ENCODE measurements around the gene TNFRSF21.
A peak's percentile ranks its signal among the peaks of the same experiment; 100 is the strongest.

Gene TNFRSF21

GRCh38 chr6:47309291-47310130 is at the start of gene TNFRSF21:
TSS of gene TNFRSF21 (minus strand) at chr6:47309905. CDS start at chr6:47309511, 394 bp downstream.
- DNase-seq (ENCODE audit: low spot score) = peak; percentile 91
- in situ Hi-C loops (cut with MboI; ENCODE audit: low sequenced_read_pairs, unreplicated experiment) = no loop called here
- TF ChIP-seq, protein P1, sequence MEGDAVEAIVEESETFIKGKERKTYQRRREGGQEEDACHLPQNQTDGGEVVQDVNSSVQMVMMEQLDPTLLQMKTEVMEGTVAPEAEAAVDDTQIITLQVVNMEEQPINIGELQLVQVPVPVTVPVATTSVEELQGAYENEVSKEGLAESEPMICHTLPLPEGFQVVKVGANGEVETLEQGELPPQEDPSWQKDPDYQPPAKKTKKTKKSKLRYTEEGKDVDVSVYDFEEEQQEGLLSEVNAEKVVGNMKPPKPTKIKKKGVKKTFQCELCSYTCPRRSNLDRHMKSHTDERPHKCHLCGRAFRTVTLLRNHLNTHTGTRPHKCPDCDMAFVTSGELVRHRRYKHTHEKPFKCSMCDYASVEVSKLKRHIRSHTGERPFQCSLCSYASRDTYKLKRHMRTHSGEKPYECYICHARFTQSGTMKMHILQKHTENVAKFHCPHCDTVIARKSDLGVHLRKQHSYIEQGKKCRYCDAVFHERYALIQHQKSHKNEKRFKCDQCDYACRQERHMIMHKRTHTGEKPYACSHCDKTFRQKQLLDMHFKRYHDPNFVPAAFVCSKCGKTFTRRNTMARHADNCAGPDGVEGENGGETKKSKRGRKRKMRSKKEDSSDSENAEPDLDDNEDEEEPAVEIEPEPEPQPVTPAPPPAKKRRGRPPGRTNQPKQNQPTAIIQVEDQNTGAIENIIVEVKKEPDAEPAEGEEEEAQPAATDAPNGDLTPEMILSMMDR (IDR thresholded peaks at IDR 0.05; ENCODE audit: borderline replicate concordance, control extremely low read depth, extremely low read depth, insufficient read depth, missing control alignments) = peak; percentile 92

GRCh38 chr6:47358440-47359225 is 48.9 kb upstream of the TNFRSF21 start:
- DNase-seq (ENCODE audit: low spot score) = no peak
- TF ChIP-seq, protein P1 (IDR thresholded peaks at IDR 0.05; ENCODE audit: borderline replicate concordance, control extremely low read depth, extremely low read depth, insufficient read depth, missing control alignments) = no peak
- in situ Hi-C loops (cut with MboI; ENCODE audit: low sequenced_read_pairs, unreplicated experiment) = no loop called here

- TF ChIP-seq, protein P1 (IDR thresholded peaks at IDR 0.05; ENCODE audit: borderline replicate concordance, control extremely low read depth, extremely low read depth, insufficient read depth, missing control alignments) = no peak
- in situ Hi-C loops (cut with MboI; ENCODE audit: low sequenced_read_pairs, unreplicated experiment) = no loop called here
- DNase-seq (ENCODE audit: low spot score) = no peak
These were observed 48.1 kb upstream of the TNFRSF21 start for GRCh38 chr6:47357827-47358226.

GRCh38 chr6:47355496-47355895 is 45.8 kb upstream of the TNFRSF21 start:
- TF ChIP-seq, protein P1 (IDR thresholded peaks at IDR 0.05; ENCODE audit: borderline replicate concordance, control extremely low read depth, extremely low read depth, insufficient read depth, missing control alignments) = no peak
- in situ Hi-C loops (cut with MboI; ENCODE audit: low sequenced_read_pairs, unreplicated experiment) = no loop called here
- no peak for DNase-seq (ENCODE audit: low spot score)

- in situ Hi-C loops (cut with MboI; ENCODE audit: low sequenced_read_pairs, unreplicated experiment) = no loop called here
- TF ChIP-seq, protein P1 (IDR thresholded peaks at IDR 0.05; ENCODE audit: borderline replicate concordance, control extremely low read depth, extremely low read depth, insufficient read depth, missing control alignments) = no peak
- no peak for DNase-seq (ENCODE audit: low spot score)
These were observed 44.2 kb upstream of the TNFRSF21 start for GRCh38 chr6:47353871-47354270.

GRCh38 chr6:47352966-47353365 is 43.3 kb upstream of the TNFRSF21 start:
- TF ChIP-seq, protein P1 (IDR thresholded peaks at IDR 0.05; ENCODE audit: borderline replicate concordance, control extremely low read depth, extremely low read depth, insufficient read depth, missing control alignments) = no peak
- in situ Hi-C loops (cut with MboI; ENCODE audit: low sequenced_read_pairs, unreplicated experiment) = no loop called here
- no peak for DNase-seq (ENCODE audit: low spot score)

Data from GM13976 (cell line).